PC-9 (cell line): Measurements from ENCODE around the gene ADORA2A. TPM values are rescaled to one million over a fixed set of nuclear protein-coding genes. Genes with fewer than 3 reads are reported as not detected.

Source experiments
- BruUV-seq: library from RNA; stranded (reverse); fragments of 400-500 nt; replicated peaks from 2 replicates; lab custom pipeline; 2021; lab: Mats Ljungman, UMichigan
- CTCF ChIA-PET: fragments of 300-600 bp; sonication (Branson Sonifier 250); formaldehyde crosslinking; loops from one replicate; lab custom pipeline; 2022; ENCODE audit warnings: antibody characterized with exemption; lab: Charles Lee
- POLR2A ChIA-PET: fragments of 300-600 bp; sonication (Branson Sonifier 250); formaldehyde crosslinking; loops from one replicate; lab custom pipeline; 2022; ENCODE audit warnings: antibody characterized with exemption; ENCODE audit not compliant: unreplicated experiment; lab: Charles Lee
- DNase-seq, 2 experiments: peaks; one replicate each; pipeline versions ENCODE4 v3.0.0 to v3.0.0-alpha.2; 2015 to 2022; ENCODE audit warnings: mixed read lengths in 1 of 2
- H2AFZ ChIP-seq: fragments of 200-600 bp; sonication (generic); 2 replicates; pipeline ENCODE4 v1.8.1; 2017; ENCODE audit warnings: antibody characterized with exemption
- H3F3A ChIP-seq: fragments of 200-600 bp; sonication (generic); 2 replicates; pipeline ENCODE4 v1.8.1; 2017; ENCODE audit warnings: antibody characterized with exemption, mild to moderate bottlenecking, low read depth; ENCODE audit not compliant: insufficient read depth
- H3K27ac ChIP-seq: fragments of 200-600 bp; sonication (generic); 2 replicates; pipeline ENCODE4 v1.6.1; 2016; ENCODE audit warnings: mixed run types
- H3K27me3 ChIP-seq: fragments of 200-600 bp; sonication (generic); 2 replicates; pipeline ENCODE4 v1.6.1; 2016; ENCODE audit warnings: low read depth, mixed run types; ENCODE audit not compliant: insufficient read depth
- H3K36me3 ChIP-seq: fragments of 200-600 bp; sonication (generic); 2 replicates; pipeline ENCODE4 v1.6.1; 2016; ENCODE audit warnings: low read depth, mixed run types
- H3K4me1 ChIP-seq: fragments of 200-600 bp; sonication (generic); replicated peaks from 2 replicates; pipeline ENCODE4 v1.6.1; 2016; ENCODE audit warnings: mixed run types; ENCODE audit not compliant: insufficient read depth
- H3K4me2 ChIP-seq: fragments of 200-600 bp; sonication (generic); 2 replicates; pipeline ENCODE4 v1.6.1; 2017; ENCODE audit warnings: mixed run types
- H3K4me3 ChIP-seq: fragments of 200-600 bp; sonication (generic); 2 replicates; pipeline ENCODE4 v1.6.1; 2016; ENCODE audit warnings: mixed run types
- H3K79me2 ChIP-seq: fragments of 200-600 bp; sonication (generic); 2 replicates; pipeline ENCODE4 v1.6.1; 2017; ENCODE audit warnings: low read depth, mixed run types
- H3K9me2 ChIP-seq: fragments of 200-600 bp; sonication (generic); 2 replicates; pipeline ENCODE4 v1.8.1; 2017; ENCODE audit warnings: mild to moderate bottlenecking; ENCODE audit not compliant: insufficient read depth
- H3K9me3 ChIP-seq: fragments of 200-600 bp; sonication (generic); 2 replicates; pipeline ENCODE4 v1.8.1; 2016; ENCODE audit warnings: low read depth; ENCODE audit not compliant: insufficient read depth
- H4K20me1 ChIP-seq: fragments of 200-600 bp; sonication (generic); 2 replicates; pipeline ENCODE4 v1.8.1; 2017; ENCODE audit not compliant: insufficient read depth
- EZH2 ChIP-seq: fragments of 200-600 bp; sonication (generic); IDR thresholded peaks from 2 replicates; pipeline ENCODE4 v1.8.0; 2017; ENCODE audit warnings: antibody characterized with exemption, low read depth
- intact Hi-C: fragments of 100-400 bp; cut with micrococcal nuclease; formaldehyde crosslinking; loops from one replicate; pipeline ENCODE4 v1.10.0; 2022; ENCODE audit not compliant: unreplicated experiment
- total RNA-seq: library from RNA; stranded (reverse); gene quantifications from 2 replicates; pipeline ENCODE4 v1.2.3, GENCODE V29; 2021
- TF ChIP-seq, protein P1 (sequence below): fragments of 200-600 bp; sonication (generic); conservative IDR thresholded peaks from 2 replicates; pipeline ENCODE4 v1.6.1; 2017; ENCODE audit warnings: mixed run types, antibody characterized with exemption, mild to moderate bottlenecking, moderate library complexity

Gene ADORA2A
- total RNA-seq, 1 experiment from 2014 or later = 1.8 TPM

DNA sequence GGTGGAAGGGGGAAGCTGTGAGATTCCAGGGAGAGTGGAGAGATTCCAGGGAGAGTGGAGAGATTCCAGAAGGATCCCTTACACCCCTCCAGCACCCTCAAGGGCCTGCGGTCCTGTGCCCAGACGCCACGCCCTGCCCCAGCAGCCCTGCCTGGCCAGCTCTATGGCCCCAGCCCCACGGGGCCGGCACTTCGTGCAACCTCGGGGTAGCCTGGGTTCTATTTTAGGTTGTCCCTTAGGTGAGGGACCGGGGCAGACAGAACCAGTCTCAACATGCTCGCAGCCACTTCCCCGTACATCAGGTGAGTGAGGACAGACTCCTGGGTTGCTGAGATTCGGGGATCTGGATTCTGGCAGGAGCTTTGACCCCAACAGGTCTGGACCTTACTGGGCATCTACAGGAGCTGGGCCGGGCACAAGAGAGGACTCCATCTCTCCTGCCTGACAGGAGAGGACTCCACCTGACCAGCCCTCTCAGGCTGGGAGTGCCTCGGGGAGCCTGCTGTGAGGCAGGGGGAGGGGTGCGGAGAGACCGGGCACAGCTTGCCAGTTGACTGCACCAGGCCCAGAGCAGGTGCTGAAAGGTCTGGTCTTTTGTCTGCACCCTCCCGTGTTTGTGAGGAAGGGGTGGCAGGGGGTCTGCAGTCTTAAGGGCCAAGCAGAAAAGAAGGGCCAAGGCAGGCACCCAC is 8.5 kb upstream of the ADORA2A start:
- no peaks in the 10 kb centered on the region for H3K9me2 ChIP-seq
- H3K79me2 ChIP-seq = no peaks in the 10 kb centered on the region
- DNase-seq = no peak
- no peak overlapping the region for H3K4me2 ChIP-seq
- no peak overlapping the region for H3K27ac ChIP-seq
- TF ChIP-seq, protein P1, sequence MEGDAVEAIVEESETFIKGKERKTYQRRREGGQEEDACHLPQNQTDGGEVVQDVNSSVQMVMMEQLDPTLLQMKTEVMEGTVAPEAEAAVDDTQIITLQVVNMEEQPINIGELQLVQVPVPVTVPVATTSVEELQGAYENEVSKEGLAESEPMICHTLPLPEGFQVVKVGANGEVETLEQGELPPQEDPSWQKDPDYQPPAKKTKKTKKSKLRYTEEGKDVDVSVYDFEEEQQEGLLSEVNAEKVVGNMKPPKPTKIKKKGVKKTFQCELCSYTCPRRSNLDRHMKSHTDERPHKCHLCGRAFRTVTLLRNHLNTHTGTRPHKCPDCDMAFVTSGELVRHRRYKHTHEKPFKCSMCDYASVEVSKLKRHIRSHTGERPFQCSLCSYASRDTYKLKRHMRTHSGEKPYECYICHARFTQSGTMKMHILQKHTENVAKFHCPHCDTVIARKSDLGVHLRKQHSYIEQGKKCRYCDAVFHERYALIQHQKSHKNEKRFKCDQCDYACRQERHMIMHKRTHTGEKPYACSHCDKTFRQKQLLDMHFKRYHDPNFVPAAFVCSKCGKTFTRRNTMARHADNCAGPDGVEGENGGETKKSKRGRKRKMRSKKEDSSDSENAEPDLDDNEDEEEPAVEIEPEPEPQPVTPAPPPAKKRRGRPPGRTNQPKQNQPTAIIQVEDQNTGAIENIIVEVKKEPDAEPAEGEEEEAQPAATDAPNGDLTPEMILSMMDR = no peak
- TF ChIP-seq EZH2 = no peak
- H2AFZ ChIP-seq = no peak overlapping the region
- H3K9me3 ChIP-seq = no peaks in the 10 kb centered on the region
- intact Hi-C loops = no loop called here
- no peaks in the 10 kb centered on the region; the same call in 1 of the 2 replicates for H4K20me1 ChIP-seq
- POLR2A ChIA-PET = no interaction called here
- no peaks in the 10 kb centered on the region for H3K27me3 ChIP-seq
- CTCF ChIA-PET = no interaction called here
- peaks cover 5% of the 10 kb centered on the region for H3F3A ChIP-seq
- BruUV-seq = no TSS peak
- no peak overlapping the region for H3K4me3 ChIP-seq
- no peaks in the 10 kb centered on the region for H3K4me1 ChIP-seq
- H3K36me3 ChIP-seq = no peaks in the 10 kb centered on the region

DNA sequence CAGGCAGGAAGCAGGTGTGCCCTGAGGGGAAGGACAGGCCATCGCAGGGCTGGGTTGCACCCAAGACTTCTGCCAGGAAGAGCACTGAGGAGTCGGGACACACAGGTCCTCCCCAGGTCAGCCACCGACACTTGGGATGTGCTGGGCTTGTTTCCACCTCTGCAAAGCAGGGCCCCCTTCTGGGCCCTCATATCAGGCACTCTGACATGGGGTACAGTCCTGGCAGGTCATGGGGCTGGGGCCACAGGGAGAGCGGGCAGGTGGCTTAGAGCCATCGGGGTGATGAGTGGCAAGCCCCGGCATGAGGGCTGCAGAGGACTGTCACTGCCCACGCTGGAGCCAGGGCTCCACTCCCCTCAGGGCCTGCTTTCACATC is 7.9 kb upstream of the ADORA2A start:
- ChIA-PET CTCF (no interaction called here), POLR2A (no interaction called here)
- no peak overlapping the region for H3K4me2 ChIP-seq
- intact Hi-C loops = no loop called here
- DNase-seq = no peak
- H3K4me1 ChIP-seq = no peaks in the 10 kb centered on the region
- no peaks in the 10 kb centered on the region for H3K9me2 ChIP-seq
- no peaks in the 10 kb centered on the region for H3K79me2 ChIP-seq
- H3K27me3 ChIP-seq = no peaks in the 10 kb centered on the region
- no peak overlapping the region for H3K4me3 ChIP-seq
- H4K20me1 ChIP-seq = no peaks in the 10 kb centered on the region; the same call in 1 of the 2 replicates
- H2AFZ ChIP-seq = no peak overlapping the region
- H3K36me3 ChIP-seq = no peaks in the 10 kb centered on the region
- no TSS peak for BruUV-seq
- H3F3A ChIP-seq = peaks cover 5% of the 10 kb centered on the region
- no peak overlapping the region for H3K27ac ChIP-seq
- no peaks in the 10 kb centered on the region for H3K9me3 ChIP-seq
- TF ChIP-seq EZH2 = no peak
- TF ChIP-seq, protein P1 = no peak

DNA sequence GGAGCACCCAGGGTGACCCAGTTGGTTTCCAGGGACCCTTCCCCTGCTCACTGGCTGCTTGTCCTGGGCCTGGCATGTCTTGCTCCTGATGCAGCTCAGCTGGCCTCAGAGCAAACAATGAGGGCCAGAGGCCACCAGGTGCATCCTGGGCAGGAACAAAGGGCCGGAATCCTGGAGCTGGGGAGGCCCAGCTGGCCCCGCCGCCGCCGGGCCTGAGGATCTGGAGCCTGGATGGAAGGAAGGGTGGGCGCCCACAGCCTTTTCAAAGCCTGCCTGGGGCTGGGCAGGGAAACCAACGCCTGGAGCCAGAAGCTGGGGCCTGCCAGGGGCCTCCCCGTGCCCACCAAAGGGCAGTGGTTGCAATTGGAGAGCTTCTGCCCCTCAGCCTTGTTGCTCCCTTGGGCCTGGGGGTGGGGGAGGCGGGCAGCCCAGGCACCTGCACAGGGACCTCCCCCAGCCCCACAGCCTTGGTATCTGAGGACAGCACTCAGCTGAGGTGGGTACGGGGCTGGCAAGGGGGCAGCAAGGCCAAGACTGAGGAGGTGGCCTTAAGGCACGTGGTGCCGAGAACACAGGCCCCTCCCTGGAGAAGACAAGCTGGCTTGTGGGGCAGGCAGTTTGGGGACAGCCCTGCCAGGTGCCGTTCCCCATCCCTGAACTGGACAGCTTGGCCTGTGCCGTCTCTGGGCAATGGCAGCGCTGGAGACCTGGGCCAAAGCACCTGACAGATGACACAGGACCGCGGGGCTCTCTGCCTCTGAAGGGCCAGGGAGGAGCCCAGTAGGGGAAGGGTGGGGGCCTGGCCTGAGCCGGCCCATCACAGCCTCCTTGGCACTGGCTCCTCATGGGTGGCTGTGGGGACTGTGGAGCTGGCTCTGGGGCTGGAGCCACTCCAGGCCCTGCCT is 7.1 kb upstream of the ADORA2A start:
- ChIA-PET POLR2A (interaction anchor here (0.7 kb wide), 1 partner anchor 124 kb away, joined by 4 read pairs; no protein-coding TSS in a partner anchor), CTCF (no interaction called here)
- H3K36me3 ChIP-seq = no peaks in the 10 kb centered on the region
- H3K4me2 ChIP-seq = no peak overlapping the region
- H3K27me3 ChIP-seq = no peaks in the 10 kb centered on the region
- H3F3A ChIP-seq = peaks cover 5% of the 10 kb centered on the region
- TF ChIP-seq EZH2 = no peak
- TF ChIP-seq, protein P1 = no peak
- intact Hi-C loops = no loop called here
- no peaks in the 10 kb centered on the region for H3K9me2 ChIP-seq
- no peaks in the 10 kb centered on the region for H3K79me2 ChIP-seq
- no peak overlapping the region for H3K4me3 ChIP-seq
- no peak overlapping the region for H2AFZ ChIP-seq
- no peak for DNase-seq
- no peak overlapping the region for H3K27ac ChIP-seq
- no peaks in the 10 kb centered on the region; the same call in 1 of the 2 replicates for H4K20me1 ChIP-seq
- H3K4me1 ChIP-seq = no peaks in the 10 kb centered on the region
- BruUV-seq = no TSS peak
- H3K9me3 ChIP-seq = no peaks in the 10 kb centered on the region
